Activated CD4-positive, CD25-positive, alpha-beta regulatory T cell treated with anti-CD3 and anti-CD28 coated beads, Interleukin-2, amount 50 U/mL, for 16 hours (primary cell): ENCODE results near the gene CEP19.

Experiments used
- DNase-seq: peaks from one replicate; pipeline ENCODE4 v3.0.0-alpha.2; 2020; ENCODE audit warnings: low read depth, low spot score

CEP19 gene

DNA sequence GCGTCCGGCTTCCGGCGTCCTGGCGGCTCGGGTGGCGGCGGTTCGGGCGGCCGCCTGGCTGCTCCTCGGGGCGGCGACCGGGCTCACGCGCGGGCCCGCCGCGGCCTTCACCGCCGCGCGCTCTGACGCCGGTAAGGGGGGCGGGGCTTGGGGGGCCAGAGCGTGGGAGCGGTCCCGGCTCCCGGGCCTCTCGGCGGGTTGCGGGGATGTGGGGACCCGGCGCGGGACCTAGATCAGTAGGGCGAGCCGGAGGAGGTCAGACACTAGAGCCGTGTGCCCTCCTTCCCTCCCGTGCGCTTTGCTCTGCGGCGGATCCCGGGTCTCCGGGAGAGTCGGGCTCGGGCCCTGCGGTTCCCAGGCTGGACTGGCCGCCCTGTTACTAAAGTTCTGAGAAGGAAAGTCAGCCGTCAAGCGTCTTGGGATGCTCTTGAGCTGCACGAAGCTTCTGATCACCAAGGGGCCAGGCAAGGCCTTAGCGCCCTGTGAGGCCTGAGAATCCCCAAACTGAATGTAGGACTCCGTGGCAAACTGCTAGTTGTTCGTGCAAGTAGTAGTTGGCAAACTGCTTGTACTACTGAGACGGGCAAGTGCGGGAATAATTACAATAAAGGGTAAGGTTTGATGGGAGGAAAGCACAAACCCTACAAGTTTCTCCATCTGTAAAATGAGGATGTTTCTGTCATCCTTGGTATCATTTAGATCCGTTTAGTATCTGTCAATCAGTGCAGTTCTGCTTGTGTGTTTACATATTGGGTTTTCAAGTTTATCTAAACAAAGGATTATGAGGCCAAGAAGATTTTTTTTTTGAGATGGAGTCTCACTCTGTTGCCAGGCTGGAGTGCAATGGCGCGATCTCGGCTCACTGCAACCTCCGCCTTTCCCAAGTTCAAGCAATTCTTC, 714 bp upstream of the CEP19 start:
- peak; percentile 38 for DNase-seq

DNA sequence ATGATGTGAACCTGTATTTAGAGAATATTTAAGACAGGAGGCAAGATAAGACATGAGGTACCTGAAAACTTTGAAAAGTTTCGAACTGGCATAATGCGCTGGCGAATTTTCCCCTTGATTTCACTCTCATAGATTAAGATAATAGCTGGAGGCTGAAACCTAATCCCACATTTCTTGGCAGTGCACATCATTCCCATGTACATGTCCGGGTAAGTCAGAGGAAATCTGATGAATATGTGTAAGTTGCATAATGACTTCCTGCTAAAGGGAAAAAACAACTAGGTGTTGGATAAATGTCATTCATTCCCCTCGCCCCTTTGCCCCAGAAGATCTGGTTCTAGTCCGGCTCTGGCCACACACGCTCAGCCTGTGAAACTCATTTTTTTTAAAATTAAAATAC, 3.6 kb downstream of the CEP19 start:
- no peak for DNase-seq

DNA sequence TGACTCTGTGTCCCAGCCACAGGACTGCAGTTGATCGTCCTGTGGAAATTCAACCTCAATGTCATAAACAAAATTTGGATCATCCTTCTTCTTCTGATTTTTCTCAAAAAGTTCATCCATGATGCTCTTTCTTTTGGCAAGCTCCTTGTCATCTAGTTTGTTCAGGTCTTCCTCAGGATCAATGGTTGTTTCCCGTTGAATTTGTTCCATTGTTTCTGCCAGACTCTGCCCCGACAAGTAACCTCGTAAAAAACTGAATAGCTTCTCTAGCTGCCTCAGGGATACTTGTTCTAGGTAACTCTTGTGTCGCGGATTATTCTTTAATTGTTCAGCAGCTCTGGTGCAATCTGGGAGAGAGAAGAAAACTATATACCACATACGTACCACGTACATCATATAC, 4.5 kb downstream of the CEP19 start:
- DNase-seq: no peak

DNA sequence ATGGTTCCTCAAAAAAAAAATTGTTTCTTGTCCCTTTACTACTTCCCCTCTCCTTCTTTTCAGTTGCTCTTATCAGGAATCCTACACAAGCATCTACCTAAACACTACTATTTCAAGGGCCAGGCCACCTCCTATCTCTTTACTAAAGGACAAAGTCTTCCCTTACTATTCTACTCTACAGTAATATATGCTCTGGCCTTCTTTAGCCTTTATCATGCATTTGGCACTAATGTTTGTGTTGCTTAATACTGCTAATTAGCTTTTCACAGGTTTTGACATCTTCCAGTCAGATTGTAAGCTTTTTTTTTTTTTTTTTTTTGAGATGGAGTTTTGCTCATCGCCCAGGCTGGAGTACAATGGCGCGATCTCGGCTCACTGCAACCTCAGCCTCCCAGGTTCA, 5.3 kb downstream of the CEP19 start:
- DNase-seq: no peak

DNA sequence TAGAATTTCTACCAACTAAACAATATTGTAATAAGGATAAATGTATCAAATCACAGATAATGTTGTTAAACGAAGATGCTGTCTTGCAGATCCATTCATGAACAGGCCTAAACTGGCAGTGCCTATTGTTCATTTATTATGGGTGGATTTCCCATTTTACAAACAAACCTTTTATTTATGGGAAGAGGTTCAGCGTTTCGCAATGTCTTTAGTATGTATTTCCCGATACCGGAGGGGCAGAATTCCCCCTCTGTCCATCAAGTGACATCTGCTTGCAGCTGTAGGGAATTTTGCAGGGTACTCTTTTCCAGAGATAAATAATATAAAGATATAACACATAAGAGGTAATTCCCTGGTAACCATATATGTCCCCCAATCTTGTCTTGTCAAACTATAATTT, 5.7 kb downstream of the CEP19 start:
- no peak for DNase-seq

DNA sequence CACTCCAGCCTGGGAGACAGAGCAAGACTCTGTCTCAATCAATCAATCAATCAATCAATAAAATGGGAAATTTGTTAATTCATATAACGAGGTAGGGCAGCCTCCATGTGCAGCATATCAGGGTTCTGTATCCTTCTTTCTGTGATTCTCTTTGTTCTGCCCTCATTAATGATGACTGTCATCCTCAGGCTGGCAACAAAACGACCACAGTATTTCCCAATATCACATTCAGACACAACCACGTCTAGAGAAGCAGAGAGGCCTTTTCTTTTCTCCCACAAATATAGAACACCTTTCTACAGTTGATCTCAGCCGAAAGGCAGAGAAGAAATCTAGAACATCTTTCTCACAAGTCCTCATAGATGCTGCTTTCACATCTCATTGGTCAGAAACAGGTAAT, 11.2 kb downstream of the CEP19 start:
- no peak for DNase-seq

DNA sequence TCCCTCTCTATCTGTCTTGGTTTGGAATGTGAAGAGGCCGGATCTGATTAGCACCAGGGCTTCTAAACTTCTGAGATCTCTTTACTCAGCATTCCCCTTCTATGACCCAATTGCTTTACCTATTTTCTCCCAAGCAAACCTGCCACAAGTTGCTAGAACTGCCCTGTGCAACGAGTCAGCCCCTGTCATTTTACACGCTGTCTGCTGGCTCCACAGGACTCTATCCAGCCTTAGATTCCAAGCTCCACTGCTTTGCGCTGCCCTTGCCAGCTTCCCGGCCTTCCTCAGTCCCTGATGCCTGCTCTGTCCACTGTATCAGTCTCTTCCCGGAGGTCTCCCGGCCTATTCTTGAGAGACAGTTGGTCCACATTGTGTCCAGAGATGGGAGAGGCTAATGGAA, 12.3 kb downstream of the CEP19 start:
- no peak for DNase-seq

DNA sequence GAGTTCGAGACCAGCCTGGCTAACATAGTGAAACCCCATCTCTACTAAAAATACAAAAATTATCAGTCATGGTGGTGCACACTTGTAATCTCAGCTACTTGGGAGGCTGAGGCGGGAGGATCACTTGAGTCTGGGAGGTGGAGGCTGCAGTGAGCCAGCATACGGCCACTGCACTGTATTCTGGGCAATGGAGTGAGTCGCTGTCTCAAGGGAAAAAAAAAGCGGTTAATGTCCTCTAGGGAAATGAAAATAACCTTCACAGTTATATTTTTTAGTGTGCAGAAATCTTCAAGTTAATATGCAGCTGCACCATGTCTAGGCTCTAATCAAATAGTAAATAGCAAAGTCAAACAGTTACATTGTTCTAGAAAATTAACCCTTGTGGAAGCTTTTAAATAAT, 14.8 kb downstream of the CEP19 start:
- no peak for DNase-seq

DNA sequence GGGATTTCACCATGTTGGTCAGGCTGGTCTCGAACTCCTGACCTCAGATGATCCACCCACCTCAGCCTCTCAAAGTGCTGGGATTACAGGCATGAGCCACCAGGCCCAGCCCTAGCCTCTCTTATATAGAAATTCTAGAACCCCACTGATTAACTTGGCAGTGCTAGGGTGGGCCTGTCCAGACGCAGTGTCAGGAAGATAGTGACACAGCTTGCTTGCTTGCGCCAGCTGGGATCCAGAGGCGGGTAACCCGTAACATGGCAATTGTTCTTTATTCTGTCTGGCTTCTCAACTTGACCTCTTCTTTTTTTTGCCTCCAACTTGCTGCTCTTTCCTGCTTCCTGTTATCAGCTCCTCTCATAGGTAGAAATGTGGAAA, 16.2 kb downstream of the CEP19 start:
- DNase-seq: no peak

DNA sequence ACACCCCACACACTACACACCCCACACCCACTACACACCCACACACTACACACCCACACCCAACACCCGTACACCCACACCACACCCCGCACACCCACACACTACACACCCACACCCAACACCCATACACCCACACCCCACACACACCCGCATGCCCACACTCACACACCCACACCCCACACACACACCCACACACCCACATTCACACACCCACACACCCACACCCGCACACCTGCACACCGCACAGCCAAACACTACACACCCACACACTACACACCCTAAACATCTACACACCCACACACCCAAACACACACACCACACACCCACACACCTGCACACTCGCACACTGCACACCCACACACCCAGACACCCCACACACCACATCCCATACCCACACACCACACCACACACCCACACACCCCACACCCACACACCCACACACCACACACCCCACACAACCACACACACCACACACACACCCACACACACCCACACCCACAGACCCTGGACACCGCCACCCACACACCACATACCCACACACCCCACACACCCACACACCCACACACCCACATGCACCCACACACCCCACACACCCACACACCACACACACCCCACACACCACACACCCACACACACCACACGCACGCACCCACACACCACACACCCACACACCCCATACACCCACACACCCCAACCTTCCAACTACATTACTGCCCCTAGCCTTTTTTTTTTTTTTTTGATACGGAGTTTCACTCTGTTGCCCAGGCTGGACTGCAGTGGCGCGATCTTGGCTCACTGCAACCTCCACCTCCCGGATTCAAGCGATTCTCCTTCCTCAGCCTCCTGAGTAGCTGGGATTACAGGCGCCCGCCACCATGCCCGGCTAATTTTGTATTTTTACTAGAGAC, 16.9 kb downstream of the CEP19 start:
- no peak for DNase-seq

DNA sequence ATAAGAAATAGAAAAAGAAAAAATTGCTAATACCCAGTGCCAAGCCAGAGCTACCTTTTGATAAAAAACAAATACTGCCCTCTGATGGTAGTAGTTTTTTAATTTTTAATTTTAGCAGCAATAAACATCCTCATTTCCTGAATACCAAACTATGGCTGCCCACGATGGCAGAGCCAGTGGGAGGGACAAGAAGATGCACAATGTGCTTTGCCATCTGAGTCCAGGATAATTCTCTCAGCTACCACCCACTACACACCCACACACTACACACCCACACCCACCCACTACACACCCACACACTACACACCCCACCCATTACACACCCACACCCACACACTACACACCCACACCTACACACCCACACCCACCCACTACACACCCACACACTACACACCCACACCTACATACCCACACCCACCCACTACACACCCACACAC, 17.8 kb downstream of the CEP19 start:
- no peak for DNase-seq

DNA sequence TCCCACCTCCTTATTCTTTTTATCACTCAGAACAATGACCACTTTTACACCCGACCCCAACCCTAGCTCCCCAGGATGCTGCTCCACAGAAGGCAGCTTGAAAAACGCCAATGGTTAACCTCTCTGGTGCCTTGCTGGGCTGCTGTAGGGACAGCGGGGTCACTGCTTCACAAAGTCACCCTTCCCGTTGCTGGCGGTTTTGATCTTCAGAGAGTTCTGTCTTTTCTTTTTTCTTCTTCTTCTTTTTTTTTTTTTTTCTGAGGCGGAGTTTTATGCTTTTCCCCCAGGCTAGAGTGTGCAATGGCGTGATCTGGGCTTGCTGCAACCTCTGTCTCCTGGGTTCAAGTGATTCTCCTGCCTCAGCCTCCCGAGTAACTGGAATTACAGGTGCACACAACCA, 20.7 kb downstream of the CEP19 start:
- DNase-seq: no peak

DNA sequence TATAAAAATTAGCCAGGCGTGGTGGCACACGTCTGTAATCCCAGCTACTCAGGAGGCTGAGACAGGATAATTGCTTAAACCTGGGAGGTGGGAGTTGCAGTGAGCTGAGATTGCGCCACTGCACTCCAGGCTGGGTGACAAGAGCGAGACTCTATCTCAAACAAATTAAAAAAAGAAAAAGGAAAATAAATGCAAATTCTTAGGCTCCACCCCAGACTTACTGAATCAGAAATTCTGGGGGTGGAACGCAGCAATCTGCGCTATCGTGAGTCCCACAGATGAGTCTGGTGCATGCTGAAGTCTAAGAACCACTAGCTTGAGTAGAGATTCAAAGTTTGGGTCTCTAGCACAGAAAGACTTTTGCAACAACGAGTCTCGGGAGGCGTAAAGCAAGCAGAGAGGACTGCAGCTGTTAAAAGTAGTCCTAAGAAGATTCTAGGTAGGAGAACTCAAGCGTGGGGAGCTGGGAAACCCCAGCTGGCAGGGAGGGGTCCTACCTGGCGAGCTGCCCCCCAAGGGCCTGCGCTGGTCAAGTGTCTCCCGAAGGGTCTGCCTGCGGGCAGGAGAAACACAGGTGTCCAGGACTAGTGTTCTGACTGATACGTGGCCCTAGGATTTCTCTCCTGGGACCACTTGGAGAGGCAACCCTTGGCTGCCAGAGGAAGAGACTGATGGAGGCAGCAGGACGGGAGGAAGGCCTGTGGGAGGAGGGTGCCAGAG, 21.9 kb downstream of the CEP19 start:
- no peak for DNase-seq

DNA sequence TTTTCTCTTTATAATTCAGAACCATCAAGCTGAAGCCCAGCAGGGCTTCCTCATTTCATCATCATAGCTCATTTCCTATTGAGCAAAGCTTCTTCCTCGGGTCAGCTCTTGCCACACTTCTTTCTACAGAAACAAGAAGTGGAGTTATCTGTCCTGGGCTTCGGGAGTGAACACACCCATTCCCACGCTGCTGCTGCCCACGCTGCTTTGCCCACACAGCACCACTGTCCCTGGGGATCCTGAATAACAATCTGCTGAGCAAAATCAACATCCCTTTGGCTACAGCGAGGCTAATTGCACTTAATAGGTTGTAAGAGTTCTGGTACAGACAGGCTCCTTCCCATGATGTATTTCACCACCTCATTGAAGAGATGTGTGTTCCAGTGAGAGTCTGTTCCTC, 23.7 kb downstream of the CEP19 start:
- DNase-seq: no peak

DNA sequence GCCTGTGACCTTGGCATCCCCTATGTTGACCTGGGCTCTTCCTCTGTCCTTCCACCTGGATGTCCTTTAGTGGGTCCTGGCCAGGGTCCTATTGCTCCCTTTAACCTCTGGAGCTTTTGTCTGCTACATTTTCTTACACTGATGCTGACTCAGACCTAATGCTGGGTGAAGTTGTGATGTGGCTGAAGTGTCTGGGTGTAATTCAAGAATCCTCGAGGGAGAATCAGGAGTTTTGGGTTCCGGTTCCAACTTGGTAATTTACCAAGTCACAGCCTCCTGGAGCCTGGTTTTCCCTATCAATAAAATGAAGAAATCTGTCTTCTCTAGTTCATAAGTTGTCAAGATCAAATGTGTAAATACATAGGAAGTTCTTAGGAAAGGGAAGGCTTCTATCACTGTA, 25.6 kb downstream of the CEP19 start:
- no peak for DNase-seq

DNA sequence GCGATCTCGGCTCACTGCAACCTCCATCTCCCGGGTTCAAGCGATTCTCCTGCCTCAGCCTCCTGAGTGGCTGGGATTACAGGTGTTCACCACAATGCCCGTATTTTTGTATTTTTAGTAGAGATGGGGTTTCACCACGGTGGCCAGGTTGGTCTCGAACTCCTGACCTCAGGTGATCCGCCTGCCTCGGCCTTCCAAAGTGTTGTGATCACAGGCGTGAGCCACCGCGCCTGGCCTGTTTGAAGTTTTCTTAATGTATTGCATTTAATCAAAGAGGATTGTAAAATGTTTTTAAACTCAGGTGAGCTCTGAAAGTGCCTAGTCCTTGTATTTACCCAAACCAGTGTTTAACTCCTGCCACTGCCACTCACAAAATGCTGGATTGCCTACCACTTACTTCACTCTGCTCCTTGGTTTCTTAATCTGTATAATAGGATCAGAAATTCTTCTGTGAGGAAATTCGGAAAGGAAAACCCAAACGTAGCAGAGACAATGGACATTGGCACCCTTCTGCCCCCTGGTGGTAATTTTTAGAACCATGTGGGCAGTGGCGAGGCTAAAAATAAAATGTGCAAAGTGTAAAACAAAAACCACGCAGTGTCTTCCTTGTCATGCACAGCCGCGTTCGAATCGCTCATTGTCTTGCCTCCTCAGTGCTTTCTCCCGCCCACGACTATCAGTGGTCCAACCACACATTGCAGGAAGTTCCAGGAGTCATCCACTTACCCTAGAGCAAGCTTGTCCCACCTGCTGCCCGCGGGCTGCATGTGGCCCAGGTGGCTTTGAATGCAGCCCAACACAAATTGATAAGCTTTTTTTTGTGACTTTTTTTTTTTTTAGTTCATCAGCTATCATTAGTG, 27.3 kb downstream of the CEP19 start:
- peak; percentile 28 for DNase-seq

DNA sequence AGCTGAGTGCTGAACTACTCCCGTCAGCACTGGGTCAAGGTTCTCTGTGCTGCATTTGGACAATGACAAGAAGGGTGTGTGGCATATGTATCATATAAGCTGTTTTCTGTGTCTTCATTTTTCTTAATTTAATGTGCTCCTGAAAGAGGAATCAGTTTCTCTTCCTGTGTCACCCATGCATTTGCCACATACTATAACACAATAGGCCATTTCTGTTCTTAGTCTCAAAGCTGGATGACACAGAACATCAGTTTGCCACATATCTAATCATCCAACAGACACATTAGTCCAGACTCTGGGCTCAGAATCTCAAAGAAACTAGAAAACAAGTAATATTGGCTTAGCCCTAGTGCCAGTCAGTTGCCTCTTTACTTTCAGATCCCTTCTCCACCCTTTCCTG, 34.1 kb downstream of the CEP19 start:
- no peak for DNase-seq

DNA sequence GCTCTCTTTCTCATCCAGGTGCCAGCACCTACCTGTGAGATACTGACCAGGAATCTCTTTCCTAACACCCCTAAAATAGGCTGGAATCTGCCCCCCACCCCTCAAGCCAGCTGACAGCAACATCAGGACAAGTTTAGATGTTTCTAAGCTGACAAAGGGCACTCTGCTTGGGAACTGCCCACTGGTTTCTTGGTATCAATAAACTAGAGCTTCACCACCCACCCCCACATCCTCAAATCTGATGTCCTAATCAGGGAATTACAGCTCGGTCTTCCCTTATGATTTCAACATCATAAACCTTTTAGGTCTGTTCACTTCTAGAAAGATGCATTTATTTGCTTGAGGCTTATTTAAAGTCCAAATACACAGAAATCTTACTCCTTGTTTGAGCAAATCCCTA, 34.7 kb downstream of the CEP19 start:
- no peak for DNase-seq

DNA sequence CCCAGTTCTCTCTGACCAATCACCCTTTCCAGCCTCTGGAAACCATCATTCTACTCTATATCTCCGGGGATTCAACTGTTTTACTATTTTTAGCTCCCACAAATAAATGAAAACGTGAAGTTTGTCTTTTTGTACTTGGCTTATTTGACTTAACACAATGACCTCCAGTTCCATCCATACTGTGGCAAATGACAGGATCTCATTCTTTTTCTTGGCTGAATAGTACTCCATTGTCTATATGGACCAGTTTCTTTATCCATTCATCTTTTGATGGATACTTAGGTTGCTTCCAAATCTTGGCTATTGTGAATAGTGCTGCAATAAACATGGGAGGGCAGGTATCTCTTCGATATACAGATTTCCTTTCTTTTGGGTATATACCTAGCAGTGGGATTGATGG, 38.4 kb downstream of the CEP19 start:
- DNase-seq: no peak

DNA sequence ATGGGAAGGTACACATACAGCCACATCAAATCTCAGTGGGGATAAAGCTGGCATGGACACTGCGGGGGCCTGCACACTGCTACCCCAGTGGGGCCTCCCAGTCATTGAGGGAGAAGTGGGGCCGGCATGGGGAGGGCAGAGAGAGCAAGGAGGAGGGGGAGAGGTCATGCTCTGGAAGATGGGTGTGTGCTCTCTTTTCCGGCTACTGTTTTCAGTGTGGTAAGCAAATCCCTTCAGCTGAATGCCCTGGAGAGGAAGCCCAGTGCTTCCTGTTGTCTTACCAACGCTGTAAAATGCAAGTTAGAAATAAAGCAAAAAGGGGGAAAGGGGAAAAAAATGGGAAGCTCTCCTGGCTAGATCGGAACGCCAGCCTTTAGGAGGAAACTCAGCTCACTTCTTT, 41.7 kb downstream of the CEP19 start:
- no peak for DNase-seq
